Endothelial cell (in vitro differentiated cells): ENCODE measurements around the gene TLL2. TPM values are rescaled to one million over a fixed set of nuclear protein-coding genes. Genes with fewer than 3 reads are reported as not detected.

Source experiments
- DNase-seq: peaks from one replicate; pipeline ENCODE4 v3.0.0; 2021; ENCODE audit warnings: low spot score
- H3K27ac Mint-ChIP-seq: one replicate; pipeline ENCODE4 v1.8.0; 2021; ENCODE audit warnings: mixed read lengths, inconsistent platforms; ENCODE audit not compliant: unreplicated experiment
- H3K27me3 Mint-ChIP-seq: one replicate; pipeline ENCODE4 v1.8.0; 2021; ENCODE audit warnings: mild to moderate bottlenecking, moderate library complexity, mixed read lengths, inconsistent platforms; ENCODE audit not compliant: unreplicated experiment
- H3K36me3 Mint-ChIP-seq: one replicate; pipeline ENCODE4 v1.8.0; 2021; ENCODE audit warnings: mild to moderate bottlenecking, low read depth, mixed read lengths, inconsistent platforms; ENCODE audit not compliant: unreplicated experiment
- H3K4me1 Mint-ChIP-seq: one replicate; pipeline ENCODE4 v1.8.0; 2021; ENCODE audit warnings: mild to moderate bottlenecking, mixed read lengths, inconsistent platforms; ENCODE audit not compliant: unreplicated experiment
- H3K4me3 Mint-ChIP-seq: one replicate; pipeline ENCODE4 v1.8.0; 2021; ENCODE audit warnings: mild to moderate bottlenecking, mixed read lengths, inconsistent platforms; ENCODE audit not compliant: unreplicated experiment
- H3K9me3 Mint-ChIP-seq: one replicate; pipeline ENCODE4 v1.8.0; 2021; ENCODE audit warnings: mixed read lengths, inconsistent platforms; ENCODE audit not compliant: unreplicated experiment
- CTCF ChIP-seq: fragments of 200-600 bp; sonication (generic); IDR thresholded peaks from one replicate; pipeline ENCODE4 v1.5.0; 2021; ENCODE audit warnings: antibody characterized with exemption; ENCODE audit not compliant: unreplicated experiment
- total RNA-seq: library from RNA; stranded (reverse); fragmentation: NEBNext Ultra II Directional; extraction: Animal tissue kit (Norgen Biotek cat#: 25700); gene quantifications from one replicate; pipeline ENCODE4 v1.2.1, GENCODE V29; 2021; ENCODE audit not compliant: unreplicated experiment

Gene TLL2
- total RNA-seq, 1 donor from 2014 or later = 0.41 TPM

GRCh38 chr10:96468845-96469244 lies 44.9 kb downstream of the TLL2 start:
- Mint-ChIP-seq H3K27me3 (peaks cover 9% of the 10 kb centered on the region), H3K27ac (no peak overlapping the region), H3K4me3 (no peak overlapping the region), H3K36me3 (peaks cover under 1% of the 10 kb centered on the region), H3K4me1 (peaks cover 5% of the 10 kb centered on the region), H3K9me3 (no peaks in the 10 kb centered on the region)
- TF ChIP-seq CTCF = no peak
- DNase-seq = no peak

GRCh38 chr10:96465599-96465998 lies 48.1 kb downstream of the TLL2 start:
- Mint-ChIP-seq H3K4me3 (no peak overlapping the region), H3K4me1 (no peaks in the 10 kb centered on the region), H3K27me3 (peaks cover 10% of the 10 kb centered on the region), H3K27ac (no peak overlapping the region), H3K9me3 (peaks cover 4% of the 10 kb centered on the region), H3K36me3 (peaks cover 9% of the 10 kb centered on the region)
- no peak for TF ChIP-seq CTCF
- no peak for DNase-seq

DNA sequence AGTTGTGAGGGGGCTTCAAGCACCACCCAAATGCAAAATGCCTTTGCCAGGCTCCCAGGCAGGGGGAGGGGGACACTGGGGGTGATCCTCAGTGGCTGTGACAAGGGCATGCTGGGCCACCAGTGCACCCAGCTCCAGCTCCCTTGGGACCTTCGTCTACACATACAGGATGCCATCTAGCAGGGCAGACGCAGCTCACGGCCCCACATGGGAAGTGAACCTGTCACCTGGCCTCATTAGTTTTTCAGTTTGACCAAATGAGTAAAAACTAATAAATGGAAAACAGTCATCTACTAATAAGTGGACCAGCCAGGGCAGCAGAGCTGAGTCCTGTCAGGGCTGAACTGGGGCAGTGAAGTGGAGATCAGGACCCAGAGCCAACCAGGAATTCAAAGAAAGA lies 50.2 kb downstream of the TLL2 start:
- Mint-ChIP-seq H3K4me1 (no peaks in the 10 kb centered on the region), H3K27me3 (peaks cover 9% of the 10 kb centered on the region), H3K27ac (no peak overlapping the region), H3K4me3 (no peak overlapping the region), H3K9me3 (peaks cover 4% of the 10 kb centered on the region), H3K36me3 (peaks cover 12% of the 10 kb centered on the region)
- DNase-seq = no peak
- TF ChIP-seq CTCF = no peak

DNA sequence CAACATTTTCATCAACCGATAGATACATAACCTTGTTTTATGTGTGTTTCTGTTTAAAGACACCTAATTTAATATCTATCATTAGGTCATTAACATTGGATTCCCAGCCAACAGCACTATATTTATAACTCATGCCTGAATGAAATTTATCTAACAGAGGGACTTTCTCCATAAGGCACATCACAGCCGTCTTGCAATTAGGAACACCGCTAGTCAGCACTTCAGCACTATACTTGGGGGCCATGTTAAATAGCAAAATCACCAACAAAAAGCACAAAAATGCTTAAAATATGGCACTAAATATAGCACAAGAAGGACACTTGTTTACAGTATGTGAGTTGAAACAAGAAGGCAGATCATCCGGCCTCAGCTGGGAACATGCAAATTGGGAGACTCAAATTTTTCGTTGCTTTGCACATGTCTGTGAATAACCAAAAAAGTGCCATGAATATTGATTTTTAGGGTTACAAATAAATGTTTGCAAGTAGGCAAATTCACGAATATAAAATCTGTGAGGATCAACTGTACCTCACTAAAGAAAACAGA lies 51.0 kb downstream of the TLL2 start:
- peaks cover 4% of the 10 kb centered on the region for H3K9me3 Mint-ChIP-seq
- no peak for TF ChIP-seq CTCF
- peaks cover 9% of the 10 kb centered on the region for H3K27me3 Mint-ChIP-seq
- no peak overlapping the region for H3K4me3 Mint-ChIP-seq
- peaks cover 12% of the 10 kb centered on the region for H3K36me3 Mint-ChIP-seq
- DNase-seq = no peak
- H3K4me1 Mint-ChIP-seq = peaks cover 3% of the 10 kb centered on the region
- H3K27ac Mint-ChIP-seq = no peak overlapping the region

GRCh38 chr10:96460316-96460715 lies 53.4 kb downstream of the TLL2 start:
- Mint-ChIP-seq H3K27ac (no peak overlapping the region), H3K36me3 (peaks cover 12% of the 10 kb centered on the region), H3K4me1 (peaks cover 9% of the 10 kb centered on the region), H3K4me3 (no peak overlapping the region), H3K9me3 (peaks cover 4% of the 10 kb centered on the region), H3K27me3 (peaks cover 8% of the 10 kb centered on the region)
- no peak for TF ChIP-seq CTCF
- no peak for DNase-seq
